GM21786 (cell line): ENCODE results near the gene HDLBP.

Experiments used
- ATAC-seq: cut with Tn5 transposase; IDR thresholded peaks from one replicate; pipeline ENCODE4 v1.9.1; 2021; ENCODE audit not compliant: unreplicated experiment

HDLBP gene

DNA sequence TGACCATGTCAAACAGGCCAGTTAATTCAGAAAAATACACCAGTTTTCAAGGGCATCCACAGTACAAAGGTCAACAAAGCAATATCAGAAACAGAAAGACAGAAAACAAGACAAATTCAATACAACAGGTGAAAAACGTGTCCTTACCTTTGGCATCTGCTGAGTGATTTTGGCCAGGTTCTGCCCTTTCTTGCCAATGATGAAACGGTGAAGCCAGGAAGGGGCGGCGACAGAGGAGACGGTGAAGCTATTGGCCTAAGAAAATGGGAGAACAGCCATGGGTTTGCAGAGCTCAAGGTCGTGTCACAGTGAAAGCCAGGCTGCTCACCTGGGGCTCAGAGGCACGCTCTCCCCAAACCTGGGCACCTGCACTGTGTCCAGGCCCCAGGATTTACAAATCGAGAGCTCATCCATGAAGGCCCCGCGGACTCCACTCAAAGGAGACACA lies 60.5 kb downstream of the HDLBP start:
- no peak for ATAC-seq

DNA sequence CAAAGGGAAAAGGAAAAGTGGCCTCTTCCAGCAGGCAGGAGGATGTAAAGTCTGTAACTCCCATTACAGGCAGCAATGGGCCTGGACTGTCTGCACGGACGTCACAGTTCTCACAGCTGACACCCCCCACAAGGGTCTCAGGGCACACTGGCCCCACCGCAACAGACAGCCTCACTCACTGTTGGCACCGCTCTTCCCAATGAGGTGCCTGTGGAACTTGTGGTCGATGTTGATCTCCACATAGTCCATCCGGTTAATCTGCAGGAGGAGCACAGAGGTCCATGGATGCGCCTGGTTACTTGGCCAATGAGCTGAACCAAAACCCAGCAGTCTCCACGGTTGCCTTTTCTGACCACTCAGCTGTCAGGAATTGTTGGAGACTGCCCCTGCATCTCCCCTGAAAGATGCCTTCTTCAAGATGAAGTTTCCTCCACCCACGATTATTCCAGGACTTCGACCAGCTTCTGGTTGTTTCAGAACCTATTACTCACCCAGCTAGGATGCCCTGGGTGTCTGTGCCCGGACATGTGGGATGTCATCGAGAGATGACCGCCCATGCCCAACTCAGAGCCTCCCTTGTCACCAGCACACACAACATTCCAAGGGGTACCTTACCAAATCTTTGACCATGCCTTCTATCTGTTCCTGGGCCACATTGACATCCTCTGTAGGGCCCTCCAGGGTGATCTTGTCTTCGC lies 62.5 kb downstream of the HDLBP start:
- no peak for ATAC-seq

DNA sequence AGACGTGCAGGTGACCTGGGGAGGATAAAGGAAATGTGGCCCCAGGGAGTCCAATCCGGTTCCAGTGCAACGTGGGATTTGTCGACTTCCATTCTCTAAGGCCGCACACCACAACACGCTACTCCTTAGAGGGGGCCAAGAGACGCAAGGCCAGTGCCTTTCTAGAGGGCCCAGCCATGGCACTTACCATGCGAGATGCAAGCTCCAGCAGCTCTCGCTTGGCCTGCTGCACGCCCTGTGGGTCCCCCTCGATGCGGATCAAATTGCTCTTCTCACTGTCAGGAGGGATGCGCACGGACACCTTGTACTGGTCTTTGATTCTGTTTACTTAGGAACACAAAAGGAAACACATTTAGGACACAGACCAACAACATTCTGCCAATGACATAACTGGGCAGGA lies 65.8 kb downstream of the HDLBP start:
- no peak for ATAC-seq

DNA sequence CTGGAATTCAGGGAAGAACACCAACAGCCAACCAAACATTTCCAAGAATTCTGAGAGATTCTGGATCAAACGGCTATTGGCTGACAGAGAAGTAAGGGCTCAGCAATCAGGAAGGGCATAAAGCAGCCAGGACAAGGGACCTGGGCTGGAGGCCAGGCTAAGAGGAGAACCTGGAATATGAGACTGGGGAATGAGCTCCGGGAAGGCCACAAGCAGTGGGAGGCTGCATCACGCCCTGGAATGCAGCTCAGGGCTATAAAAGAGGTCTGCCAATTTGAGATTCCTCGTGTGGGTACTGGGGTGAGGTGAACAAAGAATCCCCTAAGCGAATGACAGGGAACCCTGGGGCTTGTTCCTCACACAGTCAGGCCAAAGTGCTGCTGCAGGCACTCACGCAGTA lies 66.6 kb downstream of the HDLBP start:
- no peak for ATAC-seq

DNA sequence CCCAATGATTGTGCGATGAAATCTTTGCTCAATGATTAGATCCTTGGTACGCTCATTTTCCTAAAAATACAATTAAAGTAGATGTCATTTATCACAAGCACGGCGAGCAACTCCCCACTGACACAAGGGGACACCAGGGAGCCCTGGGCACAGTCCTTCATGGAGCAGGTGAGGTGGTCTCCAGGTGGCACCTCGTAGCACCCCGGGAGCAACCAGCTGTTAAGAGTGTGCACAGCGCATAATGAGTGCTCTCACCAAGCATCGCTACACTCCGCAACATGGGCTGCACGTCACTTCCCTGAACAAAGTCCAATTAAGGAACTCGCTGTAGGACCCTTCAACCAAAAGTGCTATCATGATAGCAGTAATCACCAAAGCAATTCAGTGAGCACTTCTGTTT lies 67.2 kb downstream of the HDLBP start:
- no peak for ATAC-seq

DNA sequence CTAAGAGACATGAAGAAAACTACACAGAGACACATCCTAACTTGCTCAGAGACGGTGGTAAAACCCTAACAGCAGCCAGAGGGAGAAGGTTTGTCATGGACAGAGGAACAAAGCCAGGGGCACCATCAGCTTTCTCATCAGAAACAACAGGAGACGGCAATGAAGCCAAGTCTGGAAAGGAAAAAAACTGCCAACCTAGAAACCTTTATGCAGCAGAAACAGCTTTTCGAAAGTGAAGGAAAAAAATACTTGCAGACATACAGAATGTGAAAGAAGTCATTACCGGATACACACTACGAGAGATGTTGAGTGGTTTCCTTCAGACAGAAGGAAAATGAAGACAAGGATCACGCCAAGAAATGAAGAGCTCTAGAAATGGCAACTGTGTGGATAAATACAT lies 71.1 kb downstream of the HDLBP start:
- no peak for ATAC-seq

DNA sequence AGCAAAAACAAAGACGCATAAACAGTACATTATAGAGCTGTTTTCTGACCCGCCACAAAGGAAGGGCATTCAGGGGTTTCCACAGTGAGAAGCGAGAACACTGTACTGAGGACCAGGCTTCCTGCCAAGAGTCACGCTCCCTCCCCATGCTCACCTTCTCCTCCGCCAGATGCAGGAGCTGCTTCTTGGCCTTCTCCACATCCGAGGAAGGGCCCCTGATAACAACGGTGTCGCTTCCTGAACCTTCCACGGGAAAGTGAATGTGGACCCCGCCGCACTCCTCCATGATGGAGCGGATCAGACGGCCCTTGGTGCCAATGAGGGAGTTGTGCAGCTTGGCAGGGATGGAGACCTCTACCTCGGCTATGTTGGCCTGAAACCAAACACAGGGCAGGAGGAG lies 73.2 kb downstream of the HDLBP start:
- ATAC-seq = no peak

DNA sequence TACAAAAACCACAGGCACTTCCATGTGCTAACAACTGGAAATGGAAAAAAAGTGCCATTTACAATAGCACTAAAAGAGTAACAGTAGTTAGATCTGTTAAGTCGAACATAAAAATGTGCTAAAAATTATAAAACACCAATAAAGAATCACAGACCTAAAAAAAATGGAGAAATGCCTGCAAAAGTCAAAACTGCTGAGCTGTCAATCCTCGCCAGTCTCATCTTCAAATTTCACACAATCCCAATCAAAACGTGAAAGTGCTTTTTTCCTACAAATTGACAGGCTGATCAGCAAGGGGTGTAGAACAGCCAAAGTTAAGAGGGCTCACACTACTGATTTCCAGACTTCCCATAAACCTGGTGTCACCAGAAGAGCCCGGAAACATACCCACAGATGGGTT lies 73.8 kb downstream of the HDLBP start:
- ATAC-seq = no peak

DNA sequence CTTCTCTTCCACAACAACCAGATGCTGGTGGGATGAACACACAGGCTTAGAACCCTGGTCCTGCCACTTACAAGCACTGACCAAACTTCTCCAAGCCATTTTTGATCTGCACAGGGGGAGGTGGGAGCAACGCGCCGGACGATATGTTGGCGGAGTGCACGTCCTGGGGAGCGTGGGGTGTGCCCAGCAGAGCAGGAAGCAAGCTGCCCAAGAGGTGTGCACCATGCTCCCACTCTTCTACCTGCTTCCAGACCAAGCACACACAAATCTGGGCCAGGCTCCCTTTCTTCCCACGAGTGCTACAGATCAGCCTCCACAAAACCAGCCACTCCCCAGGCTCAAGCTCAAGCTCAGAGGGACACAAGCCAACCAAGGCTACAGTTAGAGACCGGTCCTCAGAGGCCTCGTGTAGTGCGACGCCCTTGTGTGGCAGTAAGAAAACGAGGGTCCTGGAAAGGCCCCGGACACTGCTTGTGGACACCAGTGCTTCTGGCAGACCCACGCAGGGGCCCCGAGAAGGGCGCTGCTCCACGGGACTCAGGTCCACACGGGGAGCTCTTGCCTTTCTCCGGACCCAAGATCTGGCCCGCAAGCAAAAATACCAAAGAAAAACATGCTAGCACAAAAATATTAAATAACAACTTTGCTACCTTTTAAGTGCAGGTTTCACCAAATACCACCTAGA lies 75.0 kb downstream of the HDLBP start:
- no peak for ATAC-seq

DNA sequence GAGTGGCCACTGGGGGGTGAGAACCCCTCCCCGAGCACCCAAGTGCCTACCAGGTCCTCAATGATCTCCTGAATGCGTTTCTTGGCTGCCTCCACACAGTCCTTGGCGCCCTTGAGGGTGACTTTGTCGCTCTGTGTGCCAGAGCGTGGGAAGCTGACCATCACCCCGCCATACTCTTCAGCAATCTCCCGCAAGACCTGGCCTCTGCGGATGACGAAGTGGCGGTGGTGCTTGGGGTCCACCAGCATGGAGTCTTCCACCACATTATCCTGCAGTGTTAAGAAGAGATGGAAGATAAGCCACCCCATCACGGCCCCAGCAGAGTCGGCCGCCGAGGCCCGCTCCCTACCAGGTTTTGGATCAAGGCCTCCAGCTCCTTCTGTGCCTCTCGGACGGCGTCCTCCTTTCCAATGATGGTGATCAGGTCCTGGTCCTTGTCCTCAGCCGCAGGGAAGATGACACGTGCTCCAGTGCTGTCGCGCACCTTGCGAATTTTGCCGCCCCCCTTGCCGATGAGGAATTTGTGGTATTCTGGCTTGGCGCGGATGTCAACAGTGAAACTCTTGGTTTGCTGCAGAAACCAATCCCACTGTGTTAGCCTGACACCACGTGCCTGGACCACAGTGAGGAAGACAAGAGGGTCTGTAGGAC lies 75.8 kb downstream of the HDLBP start:
- no peak for ATAC-seq

DNA sequence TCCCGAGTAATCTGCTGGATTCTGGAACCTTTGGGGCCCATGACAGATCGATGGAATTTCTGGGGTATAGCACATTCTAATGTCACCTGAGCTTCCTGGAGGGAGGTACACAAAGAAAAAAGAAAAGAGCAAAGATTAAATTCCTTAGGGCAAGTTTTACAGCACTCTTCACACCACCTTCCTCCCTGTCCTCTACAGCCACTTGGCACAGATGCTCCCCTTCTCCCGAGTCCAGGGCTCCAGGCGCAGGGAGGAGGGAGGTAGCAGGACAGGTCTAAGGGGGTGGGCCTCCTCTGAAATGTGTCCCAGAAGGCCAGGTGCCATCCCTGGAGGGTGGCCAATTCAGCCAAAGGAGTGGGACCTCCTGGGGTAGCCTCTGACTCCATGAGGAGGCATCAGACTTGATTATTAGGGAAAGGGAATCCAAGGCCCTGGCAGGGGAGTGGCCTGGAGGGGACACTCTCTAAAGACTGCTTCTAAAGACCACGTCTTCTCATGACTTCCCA lies 76.7 kb downstream of the HDLBP start:
- ATAC-seq = no peak

DNA sequence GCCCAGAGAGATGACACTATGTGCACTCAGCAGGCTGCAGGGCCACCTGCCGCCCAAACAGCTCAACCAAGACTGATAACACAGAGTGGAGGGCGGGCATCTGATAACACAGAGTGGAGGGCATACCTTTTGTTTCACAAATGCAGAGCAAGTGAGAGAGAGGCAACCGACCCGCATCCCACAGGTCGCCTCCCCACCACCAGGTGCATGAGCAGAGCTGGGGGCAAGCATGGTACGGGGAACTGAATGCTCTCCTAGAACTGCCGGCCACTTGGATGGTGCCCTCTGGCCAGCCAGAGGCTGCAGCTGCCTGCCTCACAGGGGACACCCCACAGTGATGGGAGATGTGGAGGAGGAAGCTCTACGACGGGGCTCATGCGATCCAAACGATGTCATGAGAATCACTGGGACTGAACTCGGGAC lies 77.5 kb downstream of the HDLBP start:
- no peak for ATAC-seq

DNA sequence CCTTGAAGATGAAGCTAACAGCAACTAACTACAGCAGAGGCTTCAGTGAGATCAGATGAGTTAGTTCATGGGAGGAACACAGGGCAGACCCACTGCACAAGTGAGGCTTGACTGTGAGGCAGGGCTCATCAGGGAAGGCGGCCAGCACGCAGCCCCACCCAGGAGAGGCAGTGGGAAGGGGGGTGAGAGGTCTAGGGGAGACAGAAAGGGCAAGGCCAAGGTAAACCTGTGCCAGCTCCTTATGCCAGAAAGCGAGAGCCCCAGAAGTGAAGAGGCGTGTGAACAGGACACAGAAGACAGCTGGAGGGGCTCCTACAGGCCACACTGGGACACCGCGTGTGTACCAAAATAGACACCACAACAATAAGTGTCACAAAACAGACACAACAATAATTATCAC lies 78.4 kb downstream of the HDLBP start:
- ATAC-seq = no peak

DNA sequence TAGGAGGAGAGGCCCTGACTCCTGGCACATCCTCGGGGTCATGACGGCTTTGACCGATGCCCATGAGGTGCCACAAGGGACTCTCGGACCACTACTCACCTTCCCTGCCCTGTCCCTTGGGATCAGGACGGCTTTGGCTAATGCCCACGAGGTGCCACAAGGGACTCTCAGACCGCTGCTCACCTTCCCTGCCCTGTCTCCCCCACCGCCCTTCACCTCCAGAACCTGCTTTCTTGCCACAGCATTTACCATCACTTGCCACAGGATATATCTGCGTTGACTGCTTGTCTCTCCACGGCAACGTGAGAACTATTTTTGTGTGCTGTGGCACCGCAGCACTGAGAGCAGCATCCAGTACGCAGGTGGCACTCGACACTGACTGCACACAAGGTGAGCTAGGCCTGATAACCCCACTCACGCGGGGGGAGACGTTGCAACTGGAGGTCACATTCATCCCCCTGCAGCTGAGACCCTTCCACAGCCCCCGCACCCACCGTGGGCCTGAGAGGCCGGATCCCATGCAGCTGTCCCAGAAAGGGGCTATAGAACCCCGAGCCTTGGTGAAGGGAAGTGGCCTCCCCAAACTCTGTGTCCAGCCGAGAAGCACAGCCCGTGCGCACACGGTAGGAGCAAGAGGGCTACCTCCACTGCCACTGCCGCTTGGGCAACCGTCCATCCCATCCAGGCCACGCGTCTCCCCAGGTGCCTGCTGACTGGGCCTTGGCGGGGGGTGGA lies 79.4 kb downstream of the HDLBP start:
- no peak for ATAC-seq

DNA sequence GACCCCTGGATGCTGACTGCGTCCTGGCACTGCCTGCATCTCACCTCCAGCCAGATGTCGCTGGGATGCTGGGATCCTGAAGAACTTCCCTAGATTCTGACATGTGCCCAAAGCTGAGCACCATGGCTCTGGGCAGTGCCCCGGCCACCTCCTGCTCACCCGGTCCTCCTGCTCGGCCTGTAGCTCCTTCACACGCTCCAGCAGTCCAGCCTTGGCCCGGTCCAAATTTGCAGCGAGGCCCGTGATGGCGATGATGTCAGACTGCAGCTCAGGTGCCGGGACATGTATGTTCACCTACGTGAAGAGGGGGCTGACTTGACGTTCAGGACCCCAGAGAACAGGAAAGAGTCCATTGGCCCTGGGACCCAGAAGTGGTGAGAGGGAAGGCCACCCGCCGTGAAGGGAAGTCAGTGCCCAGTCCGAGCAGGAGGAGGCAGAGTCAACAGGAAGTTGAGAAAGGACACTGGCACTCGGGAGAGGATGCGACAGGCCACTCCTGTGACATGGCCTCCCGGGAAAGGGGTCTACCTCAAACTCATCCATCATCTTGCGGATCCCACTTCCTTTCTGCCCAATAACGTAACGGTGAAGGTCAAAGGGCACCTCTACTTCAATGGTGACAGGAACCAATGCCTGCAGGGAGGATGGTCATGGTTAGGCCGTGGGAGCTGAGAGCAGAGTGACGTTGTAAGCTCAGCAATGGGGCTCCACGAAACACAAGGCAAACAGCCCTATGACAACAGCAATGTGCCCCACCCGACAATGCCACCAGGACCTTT lies 80.3 kb downstream of the HDLBP start:
- ATAC-seq = no peak

DNA sequence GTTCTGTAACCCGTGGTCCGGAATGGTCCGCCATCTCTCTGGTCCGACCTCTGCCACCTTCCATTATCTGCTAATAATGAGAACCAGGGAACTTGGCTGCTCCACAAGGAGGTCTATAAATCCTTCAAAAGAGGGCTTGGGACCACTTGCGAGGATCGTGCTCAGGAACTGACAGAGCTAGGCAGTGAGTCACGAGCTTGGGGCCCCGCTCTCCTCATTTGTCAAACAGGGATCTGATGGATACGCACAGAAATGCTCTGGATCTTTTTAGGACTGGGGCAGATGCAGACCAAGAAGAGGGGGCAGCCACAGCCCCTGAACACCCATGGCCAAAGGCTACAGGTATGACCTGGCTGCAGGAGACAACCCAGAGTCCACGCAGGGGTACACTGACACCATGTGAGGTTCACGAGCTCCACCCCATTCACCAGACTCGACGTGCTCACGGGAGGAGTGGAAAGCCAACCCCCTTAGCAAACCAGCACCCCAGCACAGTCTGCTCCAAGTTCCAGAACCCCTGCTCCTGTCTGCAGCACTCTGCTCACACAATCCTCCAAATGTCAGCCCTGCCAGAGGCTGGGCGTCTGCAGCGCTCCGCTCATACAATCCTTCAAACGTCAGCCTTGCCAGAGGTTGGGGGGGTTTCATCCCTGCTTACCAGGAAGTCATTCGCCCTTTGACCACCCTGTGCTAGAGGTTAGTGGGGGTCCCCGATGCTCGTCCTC lies 81.2 kb downstream of the HDLBP start:
- no peak for ATAC-seq

DNA sequence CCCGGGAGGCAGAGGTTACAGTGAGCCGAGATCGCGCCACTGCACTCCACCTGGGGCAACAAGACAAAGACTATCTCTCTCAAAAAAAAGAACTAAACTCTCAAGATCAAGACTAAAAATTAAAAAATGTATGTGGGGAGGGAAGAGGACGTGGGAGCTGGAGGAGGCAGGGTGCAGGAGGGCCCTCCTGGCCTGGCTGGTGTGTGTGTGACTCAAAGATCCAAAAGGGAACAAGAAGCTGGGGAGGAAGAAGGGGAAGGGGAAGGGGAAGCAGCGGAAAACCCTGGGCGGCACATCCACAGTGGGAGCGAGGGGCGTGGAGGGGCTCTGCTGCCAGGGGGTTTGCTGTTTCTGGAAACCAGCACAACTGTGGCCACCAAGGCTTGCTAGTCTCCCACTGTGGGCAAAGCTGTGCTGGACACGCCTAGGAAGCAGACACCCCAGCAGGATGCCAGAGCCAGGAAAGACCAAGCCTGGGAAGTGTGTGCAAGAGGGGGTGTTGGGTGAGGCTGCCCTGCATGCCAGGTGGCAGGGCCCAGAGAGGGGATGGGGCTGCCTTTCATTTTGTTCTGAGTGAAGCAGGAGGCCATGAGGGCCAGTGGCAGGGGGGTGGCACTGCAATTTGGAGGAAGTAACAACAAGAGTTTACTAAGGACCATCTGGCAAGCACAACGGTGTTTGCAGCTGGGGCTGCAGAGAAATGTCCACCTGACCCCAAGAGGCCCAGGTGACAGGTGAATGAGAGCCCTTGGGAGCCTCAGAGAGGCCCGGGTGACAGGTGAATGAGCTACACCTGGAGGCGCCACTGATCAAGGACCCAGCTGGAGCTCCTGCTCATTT lies 82.5 kb downstream of the HDLBP start:
- no peak for ATAC-seq

DNA sequence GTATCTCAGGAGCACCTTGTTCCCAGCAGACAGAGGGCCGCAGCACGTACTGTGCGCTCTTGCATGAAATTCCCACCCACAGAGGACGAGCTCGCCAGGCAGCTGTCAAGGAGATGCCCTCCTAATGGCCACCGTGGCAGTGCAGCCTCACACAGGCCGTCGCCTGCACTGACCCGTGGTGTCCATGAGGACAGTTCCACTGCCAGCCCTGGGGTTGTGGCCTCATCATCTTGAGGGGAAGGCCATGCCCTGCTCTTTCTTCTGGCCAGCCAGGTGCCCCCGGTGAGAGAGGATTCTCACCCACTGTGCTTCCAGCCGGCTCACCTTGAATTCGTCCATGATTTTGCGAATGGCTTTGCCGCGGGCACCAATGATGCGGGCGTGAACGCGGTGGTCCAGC lies 85.0 kb downstream of the HDLBP start:
- no peak for ATAC-seq
